HG02798 (cell line): ENCODE measurements around the gene PPP3CA.
"Not testable (repeated sequence)": the region's sequence is repeated elsewhere in the genome, so short reads cannot be mapped to it uniquely, and the experiment has no call there.

Experiments used
- ATAC-seq: cut with Tn5 transposase; IDR thresholded peaks from one replicate; pipeline ENCODE4 v1.9.1; 2021; ENCODE audit warnings: mild to moderate bottlenecking; ENCODE audit not compliant: unreplicated experiment, poor library complexity

PPP3CA gene

DNA sequence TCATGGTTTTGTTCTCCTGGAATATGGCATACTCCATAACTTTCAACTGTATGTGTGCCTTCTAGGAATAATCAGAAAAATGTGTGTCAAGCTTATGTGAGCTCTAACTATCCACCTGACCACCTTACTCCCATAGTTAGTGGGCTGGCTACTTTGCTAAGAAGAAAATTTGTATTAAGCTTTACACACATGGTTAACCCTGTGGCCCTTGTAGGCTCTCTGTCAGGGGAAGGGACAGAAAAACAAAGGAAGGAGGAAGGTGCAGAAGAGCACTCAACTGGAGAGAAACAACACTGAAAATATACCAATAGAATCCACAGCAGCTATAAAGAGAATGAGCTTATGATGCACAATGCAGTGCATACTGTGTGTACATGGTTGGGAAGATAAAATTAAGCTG lies 84.6 kb downstream of the PPP3CA start:
- peak; percentile 53 for ATAC-seq

DNA sequence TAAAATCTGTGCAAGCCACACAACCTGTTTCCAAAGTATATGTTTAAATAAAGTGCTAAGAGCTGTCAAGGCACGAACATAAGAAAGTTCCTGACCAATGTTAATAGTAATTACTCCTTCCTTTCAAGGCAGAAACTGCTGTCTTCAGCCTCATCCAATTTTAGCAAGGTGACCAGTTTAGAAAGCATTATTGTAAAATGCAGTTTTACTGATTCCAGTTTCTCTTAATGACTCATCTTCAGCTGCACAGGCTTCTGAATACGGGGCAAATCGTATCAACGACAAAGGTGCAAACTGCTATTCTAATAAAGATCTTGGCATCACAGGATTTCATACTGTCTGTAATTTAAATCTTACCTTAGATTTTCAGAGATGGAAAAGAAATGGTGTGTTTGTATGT lies 87.5 kb downstream of the PPP3CA start:
- peak; percentile 85 for ATAC-seq

DNA sequence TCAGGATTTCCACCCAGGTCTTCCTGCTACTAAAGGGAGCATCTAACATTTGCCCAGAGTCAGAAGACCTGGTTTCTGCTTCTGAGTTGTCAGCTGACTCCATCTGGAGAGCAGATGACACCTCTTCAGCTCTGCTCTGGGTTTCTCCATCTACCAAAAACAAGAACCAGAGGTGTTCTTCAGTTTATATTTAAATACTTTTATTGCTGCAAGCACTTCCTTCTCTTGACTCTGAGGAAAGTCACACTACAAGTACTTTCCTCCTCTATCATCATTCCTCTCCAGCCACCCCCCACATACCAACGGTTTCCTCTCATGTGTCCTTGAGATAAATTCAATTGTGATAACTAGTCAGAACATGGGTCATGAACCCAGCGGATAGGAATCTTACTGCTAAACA lies 88.4 kb downstream of the PPP3CA start:
- ATAC-seq: peak; percentile 38

DNA sequence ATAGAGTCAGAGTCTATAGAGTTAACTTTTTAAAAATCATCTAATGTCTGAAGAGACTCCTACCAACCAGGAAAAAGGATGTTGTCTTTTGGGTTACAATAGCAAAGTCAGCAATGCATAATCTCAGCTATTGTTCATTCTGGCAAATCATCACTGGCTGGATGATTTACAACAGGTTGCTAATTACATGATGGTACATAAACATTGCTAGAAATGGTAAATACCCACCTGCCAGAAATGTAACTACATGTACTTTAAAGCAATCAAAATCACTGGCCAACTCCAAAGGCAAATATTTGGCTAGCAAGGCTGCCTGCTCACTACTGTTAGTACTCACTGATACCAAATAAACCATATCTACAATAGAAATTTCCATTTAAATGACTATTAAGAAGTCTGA lies 91.1 kb downstream of the PPP3CA start:
- ATAC-seq: no peak

DNA sequence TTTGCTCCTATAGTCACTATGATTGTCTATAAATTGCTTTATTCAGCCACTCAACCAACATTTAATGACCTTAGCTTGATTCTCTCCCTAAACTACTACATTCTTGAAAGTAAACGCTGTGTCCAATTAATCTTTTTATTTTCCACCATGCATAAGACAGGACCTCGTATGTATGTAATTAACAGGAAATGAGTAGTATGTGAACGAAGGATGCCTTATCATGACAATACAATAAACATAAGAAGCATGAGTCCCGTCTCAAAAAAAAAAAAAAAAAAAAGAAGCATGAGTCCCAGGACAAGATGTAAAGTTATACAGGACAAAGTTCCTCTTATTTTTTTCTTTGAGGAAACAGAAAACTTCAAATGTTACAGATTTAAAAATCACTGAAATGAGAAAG lies 92.5 kb downstream of the PPP3CA start:
- no peak for ATAC-seq

DNA sequence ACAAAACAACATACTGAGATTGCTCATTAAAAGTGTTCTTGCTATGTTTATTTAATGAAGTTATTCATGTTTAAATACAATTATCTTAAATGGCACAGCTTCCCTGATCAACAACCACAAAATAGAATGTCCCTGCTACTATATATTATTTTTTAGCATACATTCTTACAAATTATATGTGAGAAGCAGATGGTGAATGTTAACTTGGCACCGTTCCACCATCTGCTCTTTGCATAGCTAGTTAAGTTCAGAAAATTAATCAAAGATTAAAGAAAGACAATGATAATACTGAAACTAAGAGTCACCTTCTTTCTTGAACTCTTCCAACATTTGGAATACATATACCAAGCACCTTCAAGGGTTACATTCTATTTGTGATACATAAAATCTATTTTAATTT lies 94.2 kb downstream of the PPP3CA start:
- no peak for ATAC-seq

DNA sequence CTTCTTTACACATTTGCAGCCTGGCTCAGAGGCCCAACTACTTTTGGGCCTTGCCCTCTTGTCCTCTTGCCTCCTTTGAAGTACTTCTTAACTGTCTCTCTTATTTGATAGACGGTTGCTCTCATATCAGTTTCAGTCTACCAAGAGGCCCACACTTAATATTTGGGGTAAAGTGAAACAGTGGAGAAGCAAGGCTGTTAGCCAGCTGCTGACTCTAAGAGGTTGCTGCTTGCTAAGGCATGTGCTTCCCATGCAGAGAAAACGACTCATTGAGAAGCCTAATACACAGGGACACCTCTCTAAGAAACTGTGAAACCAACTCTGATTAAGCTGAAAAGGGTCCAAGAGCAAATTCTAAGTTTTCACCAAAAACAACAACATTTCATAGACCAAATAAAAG lies 94.6 kb downstream of the PPP3CA start:
- ATAC-seq: peak; percentile 68

DNA sequence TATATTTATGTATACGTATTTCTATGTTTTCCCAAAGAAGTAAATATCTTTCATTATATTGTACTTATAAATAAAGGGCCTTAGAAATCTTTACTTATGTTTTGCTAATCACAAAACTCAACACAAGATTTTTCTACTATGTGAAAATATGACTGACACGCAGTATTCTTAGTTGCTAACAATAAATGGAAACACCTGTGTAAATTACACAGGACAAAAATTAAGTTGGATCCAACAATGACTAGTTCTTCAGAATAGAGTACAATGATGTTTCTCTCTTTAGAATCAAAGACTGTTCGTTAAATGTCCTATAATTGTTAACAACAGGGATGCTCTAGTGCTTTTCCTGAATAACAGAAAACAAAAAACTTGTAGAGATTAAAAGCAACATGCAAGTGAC lies 96.1 kb downstream of the PPP3CA start:
- no peak for ATAC-seq

DNA sequence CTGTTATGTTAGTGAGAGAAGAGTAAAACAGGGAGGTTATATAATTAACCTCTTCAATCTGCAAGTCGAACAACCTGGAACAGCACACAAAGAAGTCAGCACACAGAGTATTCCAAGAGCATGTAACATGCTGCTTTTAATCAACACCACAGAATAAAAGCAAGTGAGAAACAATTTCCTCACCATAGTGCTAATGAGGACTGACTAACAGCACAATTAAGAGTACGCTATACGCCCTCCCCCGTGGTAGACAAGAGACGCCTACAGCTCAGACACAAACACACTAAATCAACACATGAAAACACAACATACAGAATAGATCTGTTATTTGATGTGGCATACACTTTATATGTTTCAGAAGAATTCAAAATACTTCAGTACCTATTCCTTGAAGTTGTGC lies 103.0 kb downstream of the PPP3CA start:
- ATAC-seq: no peak

DNA sequence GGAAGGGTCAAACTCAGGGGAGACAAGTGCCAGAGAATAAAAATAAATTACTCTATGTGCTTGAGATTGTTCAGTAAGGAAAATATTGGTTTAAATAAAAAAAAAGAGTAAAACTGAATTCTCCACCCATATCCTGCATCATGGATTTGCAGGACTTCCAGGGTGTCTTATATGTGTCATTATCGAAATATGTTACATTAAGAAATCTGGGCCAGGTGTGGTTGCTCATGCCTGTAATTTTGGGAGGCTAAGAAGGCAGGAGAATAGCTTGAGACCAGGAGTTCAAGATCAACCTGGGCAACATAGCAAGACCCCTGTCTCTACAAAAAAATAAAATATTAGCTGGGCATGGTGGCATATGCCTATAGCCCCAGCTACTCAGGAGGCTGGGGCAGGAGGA lies 104.9 kb downstream of the PPP3CA start:
- ATAC-seq: no peak

DNA sequence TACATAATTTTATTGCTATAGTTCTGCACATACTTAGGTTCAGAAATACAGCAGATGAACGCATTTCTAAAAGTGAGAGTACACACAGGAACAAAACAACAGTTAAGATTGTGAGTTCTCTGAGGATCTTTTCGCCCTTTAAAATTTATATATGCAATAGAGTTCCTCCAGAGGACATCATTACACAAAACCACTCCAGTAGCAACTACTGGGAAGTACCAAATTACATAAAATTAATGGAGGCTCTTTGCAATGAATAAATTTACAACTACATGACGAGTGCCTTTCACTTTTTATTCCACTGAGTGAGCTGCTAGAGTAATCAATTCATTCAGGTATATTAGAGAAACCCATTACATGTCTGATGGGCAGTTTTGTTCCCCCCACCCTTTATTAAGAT lies 107.2 kb downstream of the PPP3CA start:
- no peak for ATAC-seq

DNA sequence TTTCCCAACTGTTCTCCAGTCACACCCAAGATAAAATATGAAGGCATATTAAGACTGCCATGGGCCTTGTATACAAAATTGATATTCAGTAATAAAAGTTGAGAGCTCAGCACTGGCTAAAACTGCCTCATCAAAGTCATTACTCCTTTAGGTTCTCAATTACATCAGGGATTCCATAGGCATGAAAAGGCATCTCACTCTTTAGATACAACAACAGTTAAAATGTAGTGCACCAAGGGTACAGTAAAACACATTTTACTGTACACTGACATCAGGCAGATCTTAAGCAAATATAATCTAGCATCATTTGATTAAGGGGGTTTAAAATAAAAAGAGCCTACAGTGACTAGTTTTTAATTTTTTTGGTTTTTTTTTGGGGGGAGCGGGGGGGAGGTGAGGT lies 107.7 kb downstream of the PPP3CA start:
- no peak for ATAC-seq

DNA sequence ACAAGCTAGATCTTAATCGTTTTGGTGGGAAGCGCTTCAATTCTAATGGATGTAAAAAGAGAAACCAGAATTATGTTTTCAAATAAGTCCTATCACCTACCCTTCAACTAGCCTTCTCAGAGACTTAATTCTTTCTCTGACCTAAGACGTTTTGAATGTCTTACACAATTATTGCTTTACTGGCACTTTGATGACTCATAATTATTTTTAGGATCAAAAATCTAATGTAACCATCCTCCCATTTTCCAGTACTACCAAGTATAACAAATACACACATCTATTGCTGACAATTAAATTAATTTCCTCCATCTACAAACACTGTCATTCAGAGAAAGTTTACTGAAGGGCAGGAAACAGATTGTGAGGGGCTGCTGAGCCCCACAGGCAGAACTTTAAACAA lies 108.6 kb downstream of the PPP3CA start:
- no peak for ATAC-seq

DNA sequence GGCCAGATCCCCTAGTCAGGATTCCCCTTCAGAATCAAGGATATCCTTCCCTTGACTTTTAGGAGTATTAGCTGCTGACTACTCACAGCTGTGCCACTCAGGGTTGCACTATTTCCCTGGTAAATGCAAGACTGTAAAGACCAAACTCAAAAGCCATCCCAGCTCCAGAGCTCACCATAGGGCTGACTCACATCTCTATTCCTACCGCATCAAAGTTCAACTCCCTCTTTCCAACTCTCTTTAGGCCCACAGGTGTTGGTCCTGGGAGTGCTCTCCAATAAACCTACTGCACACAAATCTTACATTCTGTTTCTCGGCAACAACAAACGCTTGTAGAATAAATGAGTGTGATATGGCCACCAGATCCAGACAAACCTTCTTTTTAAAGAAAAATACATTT lies 109.6 kb downstream of the PPP3CA start:
- ATAC-seq: no peak

DNA sequence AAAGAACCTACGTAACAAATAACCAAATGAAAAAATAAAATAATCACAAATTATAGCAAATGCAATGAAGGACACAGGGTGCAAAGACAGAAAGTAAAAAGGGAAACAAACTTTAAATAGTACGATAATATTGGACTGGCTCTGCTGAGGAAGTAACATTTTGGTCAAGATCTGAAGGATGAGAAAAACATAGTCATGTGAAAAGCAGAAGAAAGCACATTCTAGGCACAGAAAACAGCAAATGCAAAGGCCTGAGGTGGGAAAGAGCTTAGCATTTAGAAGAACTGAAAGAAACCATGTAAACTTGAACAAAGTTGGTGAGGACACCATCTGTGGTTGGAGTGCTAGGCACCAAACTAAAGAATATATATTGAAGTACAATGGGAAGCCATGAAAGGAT lies 111.2 kb downstream of the PPP3CA start:
- ATAC-seq: no peak

DNA sequence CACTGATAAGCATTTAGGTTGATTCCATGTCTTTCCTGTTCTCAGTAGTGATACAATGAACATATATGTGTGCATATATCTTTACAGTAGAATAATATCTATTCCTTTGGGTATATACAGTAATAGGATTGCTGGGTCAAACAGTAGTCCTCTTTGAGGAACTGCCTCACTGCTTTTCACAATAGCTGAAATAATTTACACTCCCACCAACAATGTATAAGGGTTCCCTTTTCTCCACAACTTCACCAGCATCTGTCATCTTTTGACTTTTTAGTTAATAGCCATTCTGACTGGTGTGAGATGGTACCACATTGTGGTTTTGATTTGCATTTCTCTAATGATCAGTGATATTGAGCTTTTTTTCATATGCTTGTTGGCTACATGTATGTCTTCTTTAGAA lies 113.2 kb downstream of the PPP3CA start:
- not testable (repeated sequence) for ATAC-seq

DNA sequence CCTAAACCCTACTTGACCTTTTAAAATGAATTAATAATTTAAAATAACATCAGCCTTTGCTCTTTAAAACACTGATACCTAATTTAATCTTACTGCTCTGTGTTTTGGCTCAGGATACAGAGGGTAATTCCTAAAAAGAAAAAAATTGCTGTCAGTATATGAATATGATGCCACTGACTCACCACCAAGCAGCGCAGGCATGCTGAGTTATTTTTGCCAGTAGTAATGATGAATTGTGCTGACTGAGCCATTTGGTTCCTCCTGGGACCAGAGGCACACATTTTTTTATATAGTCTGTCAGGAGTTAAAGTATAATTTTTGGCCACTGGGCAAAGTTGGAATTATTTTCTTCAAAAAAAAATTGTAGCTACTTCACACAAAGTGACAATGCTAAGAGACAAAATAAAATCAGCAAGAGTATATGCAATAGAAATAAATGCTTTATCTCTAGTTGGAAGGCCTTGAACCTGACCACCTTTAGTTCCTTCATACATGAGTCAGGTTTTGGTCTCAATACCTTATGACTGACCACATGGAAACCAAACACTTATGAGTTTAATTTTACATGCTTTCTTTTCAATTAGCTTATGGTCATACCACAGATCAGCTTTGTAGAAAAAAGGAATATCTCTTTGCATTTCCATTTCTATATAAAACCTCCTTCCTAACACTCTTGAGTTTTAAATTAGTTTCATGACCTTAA lies 115.1 kb downstream of the PPP3CA start:
- peak; percentile 53 for ATAC-seq

DNA sequence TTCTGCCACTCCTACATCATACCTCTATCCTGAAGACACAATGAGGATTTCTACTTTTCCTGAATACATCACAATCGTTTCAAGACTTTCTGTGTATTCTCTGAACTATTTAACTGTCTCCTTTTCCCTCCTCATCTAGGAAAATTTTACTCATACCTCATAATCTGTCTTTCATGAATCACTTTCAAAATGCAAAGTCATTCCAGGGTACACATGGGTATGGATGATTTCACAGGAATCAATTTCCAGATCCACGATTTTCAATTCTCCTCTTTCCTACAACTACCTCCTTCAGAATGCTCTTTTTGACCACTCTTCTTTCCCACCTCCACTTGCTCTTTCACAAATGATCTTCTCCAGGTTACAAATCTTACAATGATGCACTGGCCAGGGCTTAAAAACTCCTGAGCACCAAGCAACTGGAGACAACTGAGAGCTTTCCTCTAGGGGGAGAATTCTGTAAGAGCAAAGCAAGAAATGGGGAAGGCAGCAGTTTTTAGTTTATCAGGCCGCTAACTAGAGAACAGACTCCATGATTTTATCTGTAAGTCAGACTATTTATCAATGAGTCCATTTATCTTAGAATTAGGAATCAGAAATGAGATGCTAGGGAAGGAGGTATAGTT lies 116.4 kb downstream of the PPP3CA start:
- no peak for ATAC-seq

DNA sequence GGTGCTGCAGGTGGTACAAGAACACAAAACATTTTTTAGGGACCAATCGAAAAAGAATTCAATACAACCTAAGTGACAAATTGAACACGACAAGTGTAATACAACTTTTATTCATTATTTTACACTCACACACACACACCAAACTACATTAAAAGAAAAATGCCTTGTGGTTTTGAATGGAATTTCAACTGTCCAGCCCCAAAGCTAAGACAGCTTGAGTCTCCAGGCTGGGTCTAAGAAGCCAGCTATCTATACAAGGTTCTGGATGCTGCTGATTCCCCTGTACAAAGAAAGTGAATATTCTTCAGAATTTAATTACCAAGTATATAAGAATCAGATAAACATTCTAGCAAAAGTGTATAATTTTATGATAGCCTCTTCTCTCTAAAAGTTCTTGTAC lies 118.2 kb downstream of the PPP3CA start:
- ATAC-seq: no peak

DNA sequence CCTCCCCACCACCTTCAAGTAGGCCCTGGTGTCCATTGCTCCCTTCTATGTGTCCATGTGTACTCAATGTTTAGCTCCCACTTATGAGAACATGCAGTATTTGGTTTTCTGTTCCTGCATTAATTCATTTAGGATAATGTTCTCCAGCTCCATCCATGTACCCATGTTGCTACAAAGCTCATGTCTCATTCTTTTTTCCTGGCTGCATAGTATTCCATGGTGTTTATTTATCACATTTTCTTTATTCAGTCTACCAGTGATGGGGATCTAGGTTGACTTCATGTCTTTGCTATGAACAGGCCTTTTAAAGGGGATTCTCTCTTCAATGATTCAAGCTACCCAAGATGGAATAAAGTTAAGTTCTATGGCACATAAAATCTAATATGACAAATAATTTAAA lies 119.6 kb downstream of the PPP3CA start:
- no peak for ATAC-seq

DNA sequence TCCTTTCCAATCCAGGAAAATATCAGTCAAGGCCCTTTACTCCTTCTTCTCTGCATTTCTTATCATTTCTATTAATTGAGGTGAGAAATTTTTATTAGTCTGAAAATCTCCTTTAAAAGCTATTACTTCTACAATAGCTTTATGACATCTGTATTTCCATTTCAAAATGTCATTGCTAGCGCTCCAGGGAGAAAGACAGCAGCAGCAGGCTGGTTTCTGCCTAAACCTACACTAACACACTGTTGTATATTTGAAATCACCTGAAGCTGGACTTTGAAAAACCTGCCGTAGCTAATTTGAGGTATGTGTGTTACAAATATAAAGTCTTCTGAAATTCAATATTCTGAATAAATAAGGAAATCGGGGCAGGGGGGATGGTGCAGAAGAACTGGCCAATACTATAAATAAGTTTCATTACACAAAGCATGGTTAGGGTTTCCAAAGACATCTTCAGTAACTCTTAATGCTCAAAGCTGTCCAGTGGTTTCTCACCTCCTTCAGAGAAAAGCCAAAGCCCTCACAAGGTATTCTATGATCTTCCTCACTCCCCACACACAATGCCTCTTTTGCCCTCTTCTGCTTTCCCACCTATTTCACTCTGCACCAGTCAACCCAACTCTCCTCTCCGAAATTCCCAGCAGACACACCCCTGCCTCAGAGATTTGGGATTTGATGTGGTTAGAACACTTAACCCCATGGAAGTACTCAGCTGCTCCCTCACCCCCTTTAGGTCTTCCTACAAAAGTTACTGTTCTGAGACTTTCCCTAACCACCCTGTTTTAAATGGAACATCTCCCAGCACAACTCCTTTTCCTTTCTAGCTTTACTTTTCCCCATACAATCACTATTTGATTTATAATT lies 122.7 kb downstream of the PPP3CA start:
- no peak for ATAC-seq
